ENCODE data around the gene MPST.

The MPST gene

DNA sequence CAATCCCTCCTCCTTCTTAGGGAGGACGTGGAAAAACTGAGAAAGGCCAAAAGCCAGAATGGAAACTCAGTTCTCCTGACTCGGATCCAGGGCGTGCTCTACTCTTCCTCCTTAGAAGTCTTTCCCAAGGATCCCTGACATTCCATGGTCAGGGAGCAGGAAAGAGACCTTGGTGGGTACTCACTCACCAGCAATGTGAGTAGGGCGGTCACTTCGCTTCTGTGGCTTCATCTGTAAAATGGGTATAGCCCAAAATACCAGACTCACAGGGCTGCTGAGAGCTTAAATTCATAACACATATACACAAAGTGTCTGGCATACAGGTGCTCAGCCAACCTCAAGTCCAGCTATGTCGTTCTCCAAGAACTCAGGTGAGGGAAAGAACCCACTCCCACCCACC is 31.4 kb downstream of the MPST start:
- DNase-seq (ENCODE audit: low read depth): no peak
- H3K4me3 ChIP-seq (replicated peaks; ENCODE audit: low read depth, low read length): no peak overlapping the region
- no peak for TF ChIP-seq CTCF (IDR thresholded peaks at IDR 0.05; ENCODE audit: low read length, missing control alignments)

DNA sequence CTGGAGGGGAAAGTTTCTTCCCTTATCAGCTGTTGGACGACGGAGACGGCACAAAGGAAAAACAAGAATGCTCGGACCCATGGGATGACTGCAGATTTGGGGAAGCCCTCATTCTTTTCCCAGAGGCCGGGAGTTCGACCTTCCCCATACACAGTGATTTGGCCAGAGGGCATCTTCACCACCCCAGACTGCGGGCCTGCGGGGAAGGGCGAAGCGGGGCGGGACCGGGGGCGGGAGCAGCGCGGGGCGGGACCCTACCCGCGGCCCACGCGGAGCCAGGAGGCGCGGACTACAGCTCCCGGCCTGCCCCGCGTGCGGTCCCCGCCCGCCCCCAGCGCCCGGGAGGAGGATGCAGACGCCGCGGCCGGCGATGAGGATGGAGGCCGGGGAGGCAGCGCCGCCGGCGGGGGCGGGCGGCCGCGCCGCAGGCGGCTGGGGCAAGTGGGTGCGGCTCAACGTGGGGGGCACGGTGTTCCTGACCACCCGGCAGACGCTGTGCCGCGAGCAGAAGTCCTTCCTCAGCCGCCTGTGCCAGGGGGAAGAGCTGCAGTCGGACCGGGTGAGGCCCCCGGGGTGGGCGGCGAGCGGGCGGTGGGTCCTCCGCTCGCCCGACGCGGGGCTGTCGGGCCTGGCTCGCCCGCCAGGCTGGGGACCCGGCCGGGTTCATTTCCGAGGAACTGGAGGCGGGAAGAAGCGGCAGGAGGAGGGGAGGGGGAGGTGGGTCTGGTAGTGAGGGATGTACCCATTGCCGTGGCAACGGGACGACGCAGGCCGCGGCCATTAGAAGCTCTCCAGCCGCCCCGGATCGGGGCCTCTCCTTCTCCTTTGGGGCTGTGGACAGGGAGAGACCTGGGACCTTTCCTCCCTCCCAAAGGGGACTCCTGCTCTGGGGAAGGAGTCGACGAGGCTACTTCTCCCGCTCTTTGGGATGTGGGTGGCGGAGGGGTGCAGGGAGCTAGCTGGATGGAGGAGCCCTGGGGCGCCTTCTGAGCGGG is 32.1 kb downstream of the MPST start, which contains the start of gene KCTD17:
TSS of gene KCTD17 (plus strand) at position 352 of the 995 bp plus-strand sequence. CDS start at position 371, 19 bp downstream.
- peak; percentile 69 for DNase-seq (ENCODE audit: low read depth)
- peak within 1 kb of the TSS; percentile 60 for H3K4me3 ChIP-seq (replicated peaks; ENCODE audit: low read depth, low read length)
- TF ChIP-seq CTCF (IDR thresholded peaks at IDR 0.05; ENCODE audit: low read length, missing control alignments): no peak

DNA sequence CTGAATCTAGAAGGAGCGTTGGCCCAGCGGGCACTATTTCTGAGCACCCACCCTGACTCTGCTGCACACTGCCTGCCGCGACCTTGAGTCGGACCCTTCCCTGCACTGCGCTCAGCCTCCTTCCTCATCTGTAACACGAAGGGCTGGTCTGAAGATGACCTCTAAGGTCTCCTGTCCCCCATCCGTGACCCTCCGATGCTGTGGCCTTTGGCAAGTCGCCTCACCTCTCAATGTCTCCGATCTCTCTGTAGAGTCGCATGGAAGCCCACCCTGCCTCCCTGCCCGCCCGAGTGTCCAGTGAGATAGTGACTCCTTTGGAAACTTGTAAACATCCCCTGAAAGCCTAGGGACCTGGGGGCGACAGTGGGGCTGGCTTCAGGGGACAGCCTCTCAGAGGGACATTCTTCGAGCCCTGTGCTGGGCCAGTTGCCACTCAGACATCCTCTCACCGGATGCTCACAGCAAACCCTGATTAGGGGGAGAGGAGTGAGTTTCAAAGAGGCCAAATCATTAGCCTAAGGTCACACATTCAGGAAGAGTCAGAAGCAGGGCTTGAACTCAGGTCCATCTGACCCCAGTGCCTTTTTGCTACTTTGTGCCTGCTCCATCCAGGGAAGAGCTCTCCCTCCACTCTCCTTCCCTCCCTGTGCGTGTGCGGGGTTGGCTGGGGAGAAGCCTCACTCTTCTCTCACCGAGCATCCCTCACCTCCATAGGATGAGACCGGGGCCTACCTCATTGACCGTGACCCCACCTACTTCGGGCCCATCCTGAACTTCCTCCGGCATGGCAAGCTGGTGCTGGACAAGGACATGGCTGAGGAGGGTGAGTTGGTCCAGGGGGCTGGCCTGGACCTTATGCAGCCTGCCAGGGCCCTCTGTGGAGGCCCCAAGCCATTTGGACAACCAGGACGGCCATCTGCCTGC is 33.1 kb downstream of the MPST start:
- no peak for TF ChIP-seq CTCF (IDR thresholded peaks at IDR 0.05; ENCODE audit: low read length, missing control alignments)
- DNase-seq (ENCODE audit: low read depth): no peak
- peak overlapping the region; percentile 60 for H3K4me3 ChIP-seq (replicated peaks; ENCODE audit: low read depth, low read length)

GRCh38 chr22:37053310-37054055 is 33.9 kb downstream of the MPST start:
- no peak overlapping the region for H3K4me3 ChIP-seq (replicated peaks; ENCODE audit: low read depth, low read length)
- TF ChIP-seq CTCF (IDR thresholded peaks at IDR 0.05; ENCODE audit: low read length, missing control alignments): no peak
- peak; percentile 17 for DNase-seq (ENCODE audit: low read depth)

- TF ChIP-seq CTCF (IDR thresholded peaks at IDR 0.05; ENCODE audit: low read length, missing control alignments): no peak
- no peak for DNase-seq (ENCODE audit: low read depth)
- H3K4me3 ChIP-seq (replicated peaks; ENCODE audit: low read depth, low read length): no peak overlapping the region
Measured at GRCh38 chr22:37054056-37054395, 34.5 kb downstream of the MPST start.

GRCh38 chr22:37054600-37055365 is 35.2 kb downstream of the MPST start:
- no peak overlapping the region for H3K4me3 ChIP-seq (replicated peaks; ENCODE audit: low read depth, low read length)
- no peak for TF ChIP-seq CTCF (IDR thresholded peaks at IDR 0.05; ENCODE audit: low read length, missing control alignments)
- DNase-seq (ENCODE audit: low read depth): no peak

Measured in fibroblast of pulmonary artery (primary cell).